Suprapubic skin (tissue), 4 donors: ENCODE data around the gene PLAC8. TPM values are rescaled to one million over a fixed set of nuclear protein-coding genes. Genes with fewer than 3 reads are reported as not detected.
"Not testable (repeated sequence)": the region's sequence is repeated elsewhere in the genome, so short reads cannot be mapped to it uniquely, and the experiment has no call there.

Source experiments
- DNase-seq, 2 donors: peaks; one replicate each; pipeline ENCODE4 v3.0.0-alpha.2; 2019; ENCODE audit warnings: low spot score in 2 of 2
- H3K27ac ChIP-seq: fragments of 200-600 bp; sonication (generic); one replicate; pipeline ENCODE4 v1.5.1; 2019
- H3K27me3 ChIP-seq: fragments of 200-600 bp; sonication (generic); one replicate; pipeline ENCODE4 v1.5.1; 2019
- H3K36me3 ChIP-seq: fragments of 200-600 bp; sonication (generic); one replicate; pipeline ENCODE4 v1.5.1; 2019
- H3K4me1 ChIP-seq: fragments of 200-600 bp; sonication (generic); one replicate; pipeline ENCODE4 v1.5.1; 2019
- H3K4me3 ChIP-seq: fragments of 200-600 bp; sonication (generic); one replicate; pipeline ENCODE4 v1.5.1; 2019; ENCODE audit warnings: mild to moderate bottlenecking
- H3K9me3 ChIP-seq: fragments of 200-600 bp; sonication (generic); one replicate; pipeline ENCODE4 v1.5.1; 2019
- EP300 ChIP-seq: sonication (generic); formaldehyde crosslinking; IDR thresholded peaks from one replicate; pipeline ENCODE4 v1.6.1; 2017; ENCODE audit warnings: antibody characterized with exemption
- POLR2A ChIP-seq, 2 donors: fragments of 450-650 bp; IDR thresholded peaks; one replicate each; pipeline ENCODE4 v1.6.1; 2017; ENCODE audit warnings: antibody characterized with exemption in 2 of 2, mild to moderate bottlenecking in 2 of 2, moderate library complexity in 2 of 2
- POLR2AphosphoS5 ChIP-seq, 3 donors: sonication (generic); formaldehyde crosslinking; IDR thresholded peaks; one replicate each; pipeline ENCODE4 v1.6.1; 2017; ENCODE audit warnings: antibody characterized with exemption in 3 of 3
- WGBS: methylation state at CpG from one replicate; pipeline ENCODE4 v1.1.5; 2018; 5-methylcytosine and 5-hydroxymethylcytosine counted together
- total RNA-seq, 4 donors: library from RNA; depleted of rRNA; stranded (reverse); fragments of >200 nt; gene quantifications; one replicate each; pipeline ENCODE4 v1.1.0, GENCODE V29; 2016
- TF ChIP-seq, protein P1 (sequence below), 2 donors: fragments of 200-600 bp in 1 of 2; fragments of 450-650 bp in 1 of 2; sonication (generic) in 1 of 2; IDR thresholded peaks; one replicate each; pipeline ENCODE4 v1.5.1; 2016 to 2019; ENCODE audit warnings: antibody characterized with exemption in 2 of 2, mild to moderate bottlenecking in 1 of 2, moderate library complexity in 1 of 2

Gene PLAC8
- total RNA-seq, 4 donors from 2014 or later: 1.3 TPM; not detected in 2

DNA sequence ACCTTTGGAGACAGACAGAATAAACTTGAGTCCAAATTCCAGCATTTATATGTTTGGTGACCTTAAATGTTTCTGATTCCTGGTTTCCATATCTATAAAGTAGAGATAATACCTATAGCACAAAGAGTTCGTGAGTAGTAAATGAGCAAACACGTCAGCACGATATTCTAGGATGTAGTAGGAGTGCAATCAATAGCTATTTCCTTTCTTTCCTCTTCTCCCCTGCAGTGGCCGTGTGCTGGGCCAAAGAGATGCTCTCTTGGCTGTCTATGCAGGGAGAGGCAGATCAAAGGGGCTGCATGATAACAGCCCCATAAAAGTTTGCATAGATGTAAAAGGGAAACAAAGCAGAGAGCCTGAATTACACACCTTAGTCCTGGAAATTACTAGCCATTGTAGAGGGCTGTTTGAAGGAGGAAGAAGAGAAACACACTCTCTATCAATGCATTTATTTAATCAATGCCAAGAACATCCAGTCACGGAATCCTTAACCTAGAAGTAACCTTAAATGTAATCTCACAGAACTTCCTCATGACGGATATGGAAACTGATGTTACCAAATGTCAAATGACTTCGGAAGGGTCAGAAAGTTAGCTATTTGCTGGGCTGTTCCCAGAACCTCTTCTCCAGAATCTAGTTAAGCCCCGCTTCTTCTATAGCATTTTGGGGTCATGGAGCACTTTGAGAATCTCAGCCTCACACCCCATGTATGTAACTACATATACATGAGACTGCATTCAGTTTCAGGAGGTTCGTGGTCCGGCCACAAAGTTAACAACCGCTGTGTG lies 35.5 kb upstream of the PLAC8 start:
- no peak overlapping the region for H3K27ac ChIP-seq
- H3K36me3 ChIP-seq: no peaks in the 10 kb centered on the region
- TF ChIP-seq, protein P1, sequence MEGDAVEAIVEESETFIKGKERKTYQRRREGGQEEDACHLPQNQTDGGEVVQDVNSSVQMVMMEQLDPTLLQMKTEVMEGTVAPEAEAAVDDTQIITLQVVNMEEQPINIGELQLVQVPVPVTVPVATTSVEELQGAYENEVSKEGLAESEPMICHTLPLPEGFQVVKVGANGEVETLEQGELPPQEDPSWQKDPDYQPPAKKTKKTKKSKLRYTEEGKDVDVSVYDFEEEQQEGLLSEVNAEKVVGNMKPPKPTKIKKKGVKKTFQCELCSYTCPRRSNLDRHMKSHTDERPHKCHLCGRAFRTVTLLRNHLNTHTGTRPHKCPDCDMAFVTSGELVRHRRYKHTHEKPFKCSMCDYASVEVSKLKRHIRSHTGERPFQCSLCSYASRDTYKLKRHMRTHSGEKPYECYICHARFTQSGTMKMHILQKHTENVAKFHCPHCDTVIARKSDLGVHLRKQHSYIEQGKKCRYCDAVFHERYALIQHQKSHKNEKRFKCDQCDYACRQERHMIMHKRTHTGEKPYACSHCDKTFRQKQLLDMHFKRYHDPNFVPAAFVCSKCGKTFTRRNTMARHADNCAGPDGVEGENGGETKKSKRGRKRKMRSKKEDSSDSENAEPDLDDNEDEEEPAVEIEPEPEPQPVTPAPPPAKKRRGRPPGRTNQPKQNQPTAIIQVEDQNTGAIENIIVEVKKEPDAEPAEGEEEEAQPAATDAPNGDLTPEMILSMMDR (IDR thresholded peaks at IDR 0.05): no peak
- TF ChIP-seq EP300: no peak
- no peak for TF ChIP-seq POLR2AphosphoS5 (IDR thresholded peaks at IDR 0.05)
- no peak for TF ChIP-seq POLR2A (IDR thresholded peaks at IDR 0.05)
- WGBS: 54% methylated on average over 11 of the region's 11 CpGs
- no peak for DNase-seq
- H3K9me3 ChIP-seq: no peaks in the 10 kb centered on the region
- H3K4me1 ChIP-seq: no peaks in the 10 kb centered on the region
- H3K27me3 ChIP-seq: no peaks in the 10 kb centered on the region
- H3K4me3 ChIP-seq: no peak overlapping the region

DNA sequence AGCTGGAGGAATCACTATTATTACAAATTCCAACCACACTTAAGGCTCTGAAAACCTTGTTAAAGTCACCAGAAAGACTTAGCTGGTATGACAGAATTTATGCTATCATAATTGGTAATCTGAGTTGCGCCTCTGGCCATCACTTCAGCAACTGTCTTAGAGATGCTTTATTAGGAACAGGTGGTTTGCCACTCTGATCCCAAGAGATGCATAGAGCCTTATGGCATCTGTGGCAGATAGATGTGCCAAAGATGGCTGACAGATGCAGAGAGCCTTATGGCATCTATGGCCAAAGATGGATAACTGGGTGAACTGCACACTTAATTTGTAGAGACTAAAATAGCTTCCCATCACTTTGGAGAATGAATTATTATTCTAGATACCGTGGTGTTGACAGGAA lies 32.3 kb upstream of the PLAC8 start:
- WGBS: 78% methylated on average over 2 of the region's 2 CpGs
- Histone ChIP-seq H3K36me3 (no peaks in the 10 kb centered on the region), H3K27me3 (no peaks in the 10 kb centered on the region), H3K4me1 (no peaks in the 10 kb centered on the region), H3K4me3 (no peak overlapping the region), H3K9me3 (no peaks in the 10 kb centered on the region), H3K27ac (no peak overlapping the region)
- DNase-seq: no peak
- TF ChIP-seq, protein P1 (IDR thresholded peaks at IDR 0.05): no peak
- no peak for TF ChIP-seq POLR2AphosphoS5 (IDR thresholded peaks at IDR 0.05)
- no peak for TF ChIP-seq EP300
- TF ChIP-seq POLR2A (IDR thresholded peaks at IDR 0.05): no peak

DNA sequence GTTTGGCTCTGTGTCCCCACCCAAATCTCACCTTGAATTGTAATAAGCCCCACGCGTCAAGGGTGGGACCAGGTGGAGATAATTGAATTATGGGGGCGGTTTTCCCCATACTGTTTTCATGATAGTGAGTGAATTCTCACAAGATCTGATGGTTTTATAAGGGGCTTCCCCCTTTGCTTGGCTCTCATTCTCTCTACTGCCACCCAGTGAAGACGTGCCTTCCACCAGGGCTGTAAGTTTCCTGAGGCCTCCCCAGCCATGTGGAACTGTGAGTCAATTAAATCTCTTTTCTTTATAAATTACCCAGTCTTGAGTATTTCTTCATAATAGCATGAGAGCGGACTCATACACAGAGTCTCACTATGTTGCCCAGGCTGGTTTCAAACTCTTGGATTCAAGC lies 31.2 kb upstream of the PLAC8 start:
- DNase-seq, H3K27me3 ChIP-seq, H3K27ac ChIP-seq, H3K4me3 ChIP-seq, H3K4me1 ChIP-seq, H3K36me3 ChIP-seq, H3K9me3 ChIP-seq: not testable (repeated sequence)
- WGBS: 84% methylated on average over 5 of the region's 5 CpGs

DNA sequence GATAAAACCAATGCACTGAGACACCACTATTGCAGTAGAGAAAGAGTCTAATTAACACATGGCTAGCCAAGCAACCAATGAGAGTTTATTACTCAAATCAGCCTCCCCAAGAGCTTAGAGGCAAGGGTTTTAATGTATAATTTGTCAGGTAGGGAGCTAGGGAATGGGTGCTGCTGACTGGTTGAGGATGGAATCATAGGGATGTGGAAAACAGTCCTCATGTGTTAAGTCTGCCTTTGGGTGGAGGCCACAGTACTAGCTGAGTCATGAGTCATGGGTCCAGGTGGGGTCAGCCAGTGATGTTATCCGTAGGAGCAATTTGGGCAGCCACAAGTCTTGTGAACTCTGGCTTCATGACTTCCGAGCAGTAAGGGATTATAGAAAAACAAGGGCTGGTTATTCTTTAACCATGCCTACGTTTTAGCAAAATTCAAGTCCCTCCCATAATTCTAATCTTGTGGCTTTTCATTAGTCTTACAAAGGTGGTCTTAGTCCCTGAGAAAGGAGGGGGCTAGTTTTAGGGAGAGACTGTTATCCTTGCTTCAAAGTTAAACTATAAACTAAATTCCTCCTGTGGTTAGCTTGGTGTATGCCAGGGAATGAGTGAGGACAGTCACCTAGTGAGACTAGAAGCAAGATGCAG lies 25.1 kb upstream of the PLAC8 start:
- TF ChIP-seq, protein P1 (IDR thresholded peaks at IDR 0.05): no peak
- no peak for TF ChIP-seq POLR2A (IDR thresholded peaks at IDR 0.05)
- TF ChIP-seq EP300: no peak
- no peak for TF ChIP-seq POLR2AphosphoS5 (IDR thresholded peaks at IDR 0.05)
- WGBS: 86% methylated on average over 3 of the region's 3 CpGs
- Histone ChIP-seq H3K4me1 (no peaks in the 10 kb centered on the region), H3K36me3 (no peaks in the 10 kb centered on the region), H3K27ac (no peak overlapping the region), H3K4me3 (no peak overlapping the region), H3K9me3 (no peaks in the 10 kb centered on the region), H3K27me3 (no peaks in the 10 kb centered on the region)
- DNase-seq: no peak

DNA sequence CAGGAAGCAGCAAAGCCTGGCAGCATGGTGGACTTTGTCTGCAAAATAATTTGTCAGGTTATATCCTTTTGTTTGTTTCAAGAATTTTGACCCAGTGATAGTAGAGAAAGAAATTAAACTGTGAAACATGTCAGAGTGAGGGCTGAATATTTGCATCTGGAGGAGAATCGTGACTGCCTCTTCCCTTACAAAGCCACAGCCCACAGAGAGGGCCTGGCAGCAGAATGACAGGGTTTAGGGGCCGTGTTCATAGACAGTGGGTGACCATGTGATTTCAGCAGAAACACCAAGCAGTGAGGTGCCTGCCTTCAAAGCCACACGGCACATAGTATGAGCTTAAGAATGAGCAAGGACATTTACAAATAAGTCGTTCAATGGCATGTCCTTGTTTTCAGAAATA lies 24.4 kb upstream of the PLAC8 start:
- H3K27ac ChIP-seq: no peak overlapping the region
- TF ChIP-seq EP300: no peak
- no peaks in the 10 kb centered on the region for H3K9me3 ChIP-seq
- H3K36me3 ChIP-seq: no peaks in the 10 kb centered on the region
- H3K4me3 ChIP-seq: no peak overlapping the region
- no peaks in the 10 kb centered on the region for H3K4me1 ChIP-seq
- 72% methylated on average over 4 of the region's 4 CpGs for WGBS
- no peak for DNase-seq
- H3K27me3 ChIP-seq: no peaks in the 10 kb centered on the region

DNA sequence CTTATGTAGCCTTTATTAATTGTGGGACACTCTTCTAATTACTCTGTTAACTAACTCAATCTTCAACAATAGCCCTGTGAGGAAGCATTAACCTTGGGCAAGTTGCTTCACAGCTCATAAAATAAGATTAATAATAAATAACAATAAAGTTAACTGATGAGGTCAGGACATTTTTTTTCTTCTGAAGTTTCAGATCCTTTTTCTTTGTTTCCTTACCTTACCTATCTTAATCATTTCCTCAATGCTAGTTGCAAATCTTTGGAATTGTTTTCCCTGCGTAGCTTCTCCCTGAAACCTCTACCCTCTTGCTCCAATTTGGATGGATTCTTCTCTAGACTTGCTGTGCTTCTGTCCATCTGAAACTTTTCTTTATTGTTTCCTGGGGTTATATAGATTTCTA lies 17.5 kb upstream of the PLAC8 start:
- Histone ChIP-seq H3K4me1 (no peaks in the 10 kb centered on the region), H3K27me3 (no peaks in the 10 kb centered on the region), H3K36me3 (no peaks in the 10 kb centered on the region), H3K9me3 (no peaks in the 10 kb centered on the region), H3K4me3 (no peak overlapping the region), H3K27ac (no peak overlapping the region)
- TF ChIP-seq, protein P1 (IDR thresholded peaks at IDR 0.05): no peak
- no peak for TF ChIP-seq POLR2AphosphoS5 (IDR thresholded peaks at IDR 0.05)
- TF ChIP-seq POLR2A (IDR thresholded peaks at IDR 0.05): no peak
- no peak for TF ChIP-seq EP300
- 90% methylated on average over 1 of the region's 1 CpG for WGBS
- no peak for DNase-seq
